HG03025 (cell line): ENCODE results near the gene S100A7A.

Experiments
- ATAC-seq: cut with Tn5 transposase; IDR thresholded peaks from one replicate; pipeline ENCODE4 v1.9.1; 2021; ENCODE audit warnings: mild to moderate bottlenecking, moderate library complexity; ENCODE audit not compliant: unreplicated experiment, low FRiP score

S100A7A gene

GRCh38 chr1:153415850-153416570 is at the start of gene S100A7A:
TSS of gene S100A7A (plus strand) at chr1:153416520. CDS start at chr1:153418083, 1,563 bp downstream.
- ATAC-seq, result no peak

- no peak for ATAC-seq
Observed at GRCh38 chr1:153367090-153367489, 49.2 kb upstream of the S100A7A start.

- ATAC-seq, result no peak
Observed at GRCh38 chr1:153368495-153368894, 47.8 kb upstream of the S100A7A start.

GRCh38 chr1:153370146-153370545 is 46.2 kb upstream of the S100A7A start:
- no peak for ATAC-seq

- no peak for ATAC-seq
Observed at GRCh38 chr1:153371231-153371630, 45.1 kb upstream of the S100A7A start.

- no peak for ATAC-seq
Observed at GRCh38 chr1:153372571-153372970, 43.7 kb upstream of the S100A7A start.

- no peak for ATAC-seq
Observed at GRCh38 chr1:153374071-153374470, 42.2 kb upstream of the S100A7A start.

- no peak for ATAC-seq
Observed at GRCh38 chr1:153375511-153375910, 40.8 kb upstream of the S100A7A start, which contains the start of gene S100A12. TSS of gene S100A12 (minus strand) at chr1:153375621. CDS start at chr1:153374592, 1,029 bp downstream.

- ATAC-seq, result no peak
Observed at GRCh38 chr1:153379591-153379990, 36.7 kb upstream of the S100A7A start.

GRCh38 chr1:153380711-153381110 is 35.6 kb upstream of the S100A7A start:
- ATAC-seq, result no peak

- ATAC-seq, result no peak
Observed at GRCh38 chr1:153384958-153385580, 31.3 kb upstream of the S100A7A start.

- no peak for ATAC-seq
Observed at GRCh38 chr1:153386500-153386901, 29.8 kb upstream of the S100A7A start.

GRCh38 chr1:153387001-153387400 is 29.3 kb upstream of the S100A7A start:
- ATAC-seq, result no peak

GRCh38 chr1:153387785-153388184 is 28.5 kb upstream of the S100A7A start:
- no peak for ATAC-seq

GRCh38 chr1:153389401-153389800 is 26.9 kb upstream of the S100A7A start:
- ATAC-seq, result no peak

GRCh38 chr1:153389973-153390879 is 26.1 kb upstream of the S100A7A start:
- no peak for ATAC-seq

GRCh38 chr1:153390938-153391710 is 25.2 kb upstream of the S100A7A start, which contains the start of gene S100A8:
TSS of gene S100A8 (minus strand) at chr1:153391073. CDS start at chr1:153390535, 538 bp downstream.
- no peak for ATAC-seq

- ATAC-seq, result no peak
Observed at GRCh38 chr1:153392258-153392657, 24.1 kb upstream of the S100A7A start.

GRCh38 chr1:153392822-153393221 is 23.5 kb upstream of the S100A7A start:
- no peak for ATAC-seq

- no peak for ATAC-seq
Observed at GRCh38 chr1:153393926-153394325, 22.4 kb upstream of the S100A7A start.
